HG03139 (cell line): Measurements from ENCODE around the gene CDKL1.

ENCODE experiments used
- ATAC-seq: cut with Tn5 transposase; IDR thresholded peaks from one replicate; pipeline ENCODE4 v1.9.1; 2021; ENCODE audit not compliant: unreplicated experiment

The CDKL1 gene

DNA sequence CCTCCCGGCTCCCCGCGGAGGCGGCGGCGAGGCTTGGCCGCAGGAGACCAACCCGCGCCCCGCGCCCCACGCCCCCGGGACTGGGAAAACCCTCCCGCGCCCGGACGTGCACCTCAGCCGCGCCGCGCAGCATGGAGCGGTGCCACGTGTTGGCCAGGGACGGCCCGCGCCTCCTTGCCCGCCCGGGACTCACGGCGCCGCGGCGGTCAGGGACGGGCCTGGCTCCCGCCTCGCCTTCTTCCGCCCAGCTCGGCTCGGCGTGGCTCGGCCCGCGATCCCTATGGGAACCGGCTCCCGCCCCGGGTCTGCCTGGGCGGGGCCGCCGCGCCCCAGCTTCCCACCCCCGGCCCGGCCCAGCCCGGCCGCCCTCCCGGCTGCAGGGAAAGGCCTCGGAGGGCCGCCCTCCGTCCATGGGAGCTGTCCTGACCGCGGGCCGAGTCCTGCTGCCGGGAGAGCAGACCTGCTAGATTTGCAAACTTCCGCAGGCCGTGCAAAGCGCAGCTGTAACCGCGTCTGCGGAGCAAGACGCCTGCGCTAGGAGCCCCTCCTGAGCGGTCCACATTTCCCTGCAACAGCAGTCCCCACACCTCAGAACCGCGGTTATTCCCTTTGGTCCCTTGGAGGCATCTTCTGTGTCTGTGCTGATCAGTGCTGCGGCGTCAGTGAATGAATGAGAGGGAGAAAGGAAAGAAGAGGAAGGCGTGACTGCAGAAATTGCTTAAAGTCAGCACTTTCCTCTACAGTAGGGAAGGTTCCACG, at the start of gene CDKL1:
CDKL1 (minus strand) TSS at position 251 of the 759 bp plus-strand sequence. CDS start 1,013 bp downstream, outside the sequence.
- ATAC-seq, result no peak

DNA sequence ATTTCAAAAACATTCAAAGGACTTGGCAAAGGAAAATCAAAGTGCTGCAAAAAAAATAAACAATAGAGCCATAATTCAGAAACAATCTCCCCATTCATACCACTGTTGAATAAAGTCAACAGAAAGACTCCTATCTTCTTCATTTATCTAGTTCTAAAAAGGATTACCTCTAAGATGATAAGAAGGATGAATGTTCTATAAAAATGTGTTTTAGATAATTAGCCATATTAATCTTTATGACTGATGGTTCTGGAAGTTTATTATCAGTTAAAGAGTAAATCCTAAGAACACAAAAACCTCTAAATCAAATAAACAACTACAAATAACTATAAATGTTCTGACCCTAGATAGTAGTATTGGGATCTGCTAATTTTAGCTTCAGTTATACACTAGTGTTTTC, 37.8 kb upstream of the CDKL1 start:
- no peak for ATAC-seq

DNA sequence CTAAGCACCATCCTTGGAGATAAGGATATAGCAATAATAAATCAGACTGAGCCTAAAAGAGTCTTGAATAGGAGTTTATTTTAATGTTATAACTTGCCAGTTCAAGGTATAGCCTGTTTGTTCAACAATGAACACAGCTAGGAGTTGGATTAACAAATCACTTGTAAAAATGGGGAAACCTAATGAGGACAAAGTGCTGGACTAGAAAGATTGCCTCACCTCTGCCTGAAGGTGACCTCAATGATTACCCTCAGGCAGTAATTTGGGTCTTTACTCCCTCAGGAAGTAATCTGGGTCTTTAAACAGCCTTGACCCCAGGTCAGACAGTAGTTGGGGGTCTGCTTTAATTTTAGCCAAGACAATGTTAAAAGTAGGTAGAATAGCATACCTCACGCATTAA, 35.5 kb upstream of the CDKL1 start:
- ATAC-seq, result no peak

DNA sequence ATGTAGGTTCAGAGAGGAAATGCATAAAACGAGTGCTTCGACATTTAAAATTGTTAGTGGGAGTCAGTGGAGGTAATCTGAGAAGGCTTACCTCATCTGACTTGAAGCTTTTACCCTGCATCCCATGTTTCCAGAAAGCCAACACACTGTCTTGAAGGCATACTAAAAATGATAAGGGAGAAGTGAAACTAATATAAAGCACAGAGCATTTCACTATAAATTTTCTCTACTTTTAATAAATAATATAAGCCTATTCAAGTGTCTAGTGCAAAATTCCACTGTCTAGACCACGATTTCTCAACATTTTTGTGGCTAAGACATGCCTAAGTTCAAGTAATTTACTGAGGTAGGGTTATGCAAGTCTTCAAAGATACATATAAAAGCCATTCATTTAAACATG, 29.1 kb upstream of the CDKL1 start:
- ATAC-seq, result no peak

DNA sequence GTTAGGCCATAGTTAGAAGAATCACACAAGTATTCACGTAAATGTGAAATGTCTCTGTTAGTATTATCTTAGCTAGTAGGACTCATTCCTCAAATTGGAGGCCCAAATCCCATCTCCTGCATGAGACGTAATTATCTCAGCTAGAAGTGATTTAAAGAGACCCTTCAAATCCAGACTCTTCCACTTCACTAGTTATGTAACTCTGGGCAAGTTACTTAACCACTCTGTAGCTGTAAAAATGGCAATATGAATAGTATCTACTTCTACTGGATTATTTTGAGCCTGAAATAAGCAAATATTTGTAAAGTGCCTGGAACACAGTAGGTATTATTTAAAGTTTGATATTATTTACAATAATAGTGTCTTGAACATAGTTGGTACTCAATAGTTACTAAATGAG, 28.4 kb upstream of the CDKL1 start:
- no peak for ATAC-seq

DNA sequence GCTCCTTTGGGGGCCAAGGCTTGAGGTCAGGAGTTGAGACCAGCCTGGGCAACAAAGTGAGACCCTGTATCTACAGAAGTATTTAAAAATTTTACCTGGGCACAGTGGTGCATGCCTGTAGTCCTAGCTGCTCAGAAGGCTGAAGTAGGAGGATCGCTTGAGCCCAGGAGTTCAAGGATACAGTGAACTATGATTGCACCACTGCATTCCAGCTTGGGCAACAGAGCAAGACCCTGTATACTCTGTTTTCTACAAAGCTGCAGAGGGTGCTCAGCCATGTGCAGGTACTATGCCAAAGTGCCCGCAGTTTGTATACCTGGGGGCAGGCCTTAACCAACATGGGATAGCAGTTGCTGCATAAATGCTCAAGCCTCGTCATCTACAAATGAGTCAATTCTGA, 26.8 kb upstream of the CDKL1 start:
- ATAC-seq, result no peak

DNA sequence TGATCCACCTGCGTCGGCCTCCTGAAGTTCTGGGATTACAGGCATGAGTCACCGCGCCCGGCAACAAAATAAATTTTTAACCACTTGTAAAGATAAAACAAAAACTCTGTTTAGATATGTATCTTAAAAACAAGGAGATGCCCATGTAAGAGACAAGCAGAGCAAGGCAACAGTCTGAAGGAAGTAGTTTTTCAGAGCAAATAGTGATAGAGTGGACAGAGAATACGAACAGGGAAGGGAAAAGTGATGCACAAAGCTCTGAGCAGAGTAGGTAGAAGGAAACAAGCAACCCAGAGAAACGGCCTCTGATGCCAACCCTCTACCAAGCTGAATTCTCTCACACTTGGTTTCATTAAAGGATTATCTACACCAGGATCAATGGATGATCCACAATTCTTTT, 24.8 kb upstream of the CDKL1 start:
- ATAC-seq, result no peak

DNA sequence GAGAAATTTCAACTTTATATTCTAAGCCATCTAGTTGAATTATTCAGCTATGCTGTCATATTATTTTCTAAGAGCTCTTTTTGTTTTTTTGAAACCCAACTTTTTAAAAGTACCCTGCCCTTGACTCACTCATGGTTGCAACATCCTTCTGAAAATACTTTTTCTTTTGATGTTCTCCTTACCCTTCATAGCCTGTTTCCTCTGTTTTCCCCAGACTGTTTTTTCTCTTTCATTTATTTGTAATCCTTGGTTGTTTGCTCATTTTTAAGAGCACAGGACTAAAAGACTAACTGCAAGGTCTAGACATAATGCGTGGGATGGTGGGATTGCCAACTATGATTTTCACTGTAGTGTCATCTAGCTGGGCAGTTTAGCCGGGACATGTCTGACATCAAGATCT, 21.2 kb upstream of the CDKL1 start:
- no peak for ATAC-seq

DNA sequence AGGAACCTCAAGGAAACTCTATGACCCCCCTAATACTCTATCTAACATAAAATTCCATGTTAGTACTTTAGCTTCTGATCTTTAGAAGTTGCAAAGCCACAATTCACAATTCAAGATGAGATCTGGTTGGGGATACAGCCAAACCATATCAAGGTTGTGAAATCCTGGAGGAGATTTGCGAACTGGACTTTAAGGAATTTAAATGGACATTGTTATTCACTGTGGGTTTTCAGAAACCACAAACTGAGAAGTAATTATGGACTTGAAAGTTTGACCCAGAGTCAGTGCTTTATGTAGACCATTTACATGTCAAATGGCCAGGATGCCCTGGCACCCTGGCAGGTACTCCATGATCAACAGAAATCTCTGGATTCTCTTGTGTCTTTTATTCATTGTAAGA, 14.2 kb upstream of the CDKL1 start:
- ATAC-seq, result no peak

DNA sequence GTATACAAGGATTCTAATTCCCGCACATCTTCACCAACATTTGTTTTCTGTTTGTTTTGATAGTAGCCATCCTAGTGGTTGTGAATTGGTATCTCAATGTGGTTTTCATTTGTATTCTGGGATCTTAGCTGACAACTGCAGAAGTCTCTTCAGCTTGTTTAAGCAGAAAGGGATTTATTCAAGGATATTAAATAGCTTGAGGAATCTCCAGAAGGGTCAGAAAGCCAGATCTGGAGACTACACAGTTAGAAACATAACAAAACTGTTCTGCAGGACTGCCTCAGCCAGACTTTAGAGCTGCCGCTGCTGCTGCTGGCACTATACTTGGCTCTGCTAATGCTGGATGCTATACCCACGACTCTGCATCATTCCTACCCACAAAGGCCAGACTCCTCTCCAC, 13.4 kb upstream of the CDKL1 start:
- ATAC-seq, result no peak

DNA sequence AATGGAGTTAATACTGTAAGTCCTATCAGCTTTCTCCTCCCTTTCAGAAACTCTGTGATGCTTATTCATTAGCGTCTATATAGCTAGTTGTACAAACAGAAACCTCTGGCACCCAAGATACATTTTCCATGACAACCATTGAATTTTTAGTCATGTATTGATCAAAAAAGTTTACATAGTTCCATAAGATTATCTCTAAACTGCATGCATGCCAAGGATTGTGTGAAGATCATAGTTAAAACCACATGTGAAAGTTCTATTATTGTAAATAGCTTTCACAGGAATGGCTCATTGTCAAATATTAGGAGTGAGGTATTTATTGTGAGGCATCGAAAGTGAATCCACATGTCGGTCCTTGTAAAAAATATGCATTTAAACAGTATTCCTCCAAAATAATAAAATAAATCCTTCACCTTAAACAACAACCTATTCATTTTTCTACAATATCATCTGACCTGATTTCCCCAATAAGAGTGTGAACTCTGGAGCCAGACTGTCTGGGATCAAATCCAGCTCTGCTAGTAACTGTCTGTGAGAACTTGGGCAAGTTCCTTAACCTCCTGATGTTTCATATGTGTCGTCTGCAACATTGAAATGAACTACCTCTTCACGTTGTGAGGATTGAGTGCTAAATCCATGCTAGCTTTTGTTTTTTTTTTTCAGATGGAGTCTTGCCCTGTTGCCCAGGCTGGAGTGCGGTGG, 10.6 kb upstream of the CDKL1 start:
- no peak for ATAC-seq

DNA sequence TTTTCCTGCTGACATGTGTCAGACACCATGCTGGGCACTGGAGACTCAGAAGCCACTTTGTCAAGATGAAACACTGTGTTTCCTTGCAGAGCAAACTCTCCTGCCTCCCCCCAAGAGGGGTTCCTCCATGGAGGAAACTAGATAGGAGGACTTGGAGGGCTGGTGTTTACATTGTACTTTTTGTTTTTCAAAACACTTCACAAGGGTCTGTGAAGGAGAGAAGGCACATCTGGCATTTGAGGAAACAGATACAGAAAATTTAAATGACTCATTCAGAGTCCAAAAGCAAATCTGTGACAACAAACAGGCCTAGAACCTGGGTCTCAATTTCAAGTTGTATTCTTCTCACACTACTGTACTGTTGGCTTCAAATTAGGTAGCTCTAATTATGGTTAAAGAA, 6.7 kb upstream of the CDKL1 start:
- ATAC-seq, result no peak

DNA sequence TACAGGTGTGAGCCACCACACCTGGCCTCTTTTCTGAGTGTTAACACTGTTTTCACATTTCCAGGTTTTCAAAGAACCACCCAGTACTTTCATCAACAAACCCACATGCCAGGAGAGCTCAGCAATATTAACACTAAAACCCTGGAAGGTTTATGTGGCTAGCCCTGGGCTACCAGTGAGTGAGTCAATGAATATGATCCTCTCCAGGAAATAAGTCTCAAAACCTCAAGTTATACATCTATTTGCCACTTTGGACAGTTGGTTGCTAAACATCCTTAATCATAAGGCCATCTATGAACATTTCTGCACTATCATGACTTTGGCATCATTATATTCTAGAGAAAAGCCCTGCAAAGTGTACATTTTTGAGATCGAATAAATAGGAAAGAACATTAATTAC, 6.3 kb upstream of the CDKL1 start:
- ATAC-seq, result no peak

DNA sequence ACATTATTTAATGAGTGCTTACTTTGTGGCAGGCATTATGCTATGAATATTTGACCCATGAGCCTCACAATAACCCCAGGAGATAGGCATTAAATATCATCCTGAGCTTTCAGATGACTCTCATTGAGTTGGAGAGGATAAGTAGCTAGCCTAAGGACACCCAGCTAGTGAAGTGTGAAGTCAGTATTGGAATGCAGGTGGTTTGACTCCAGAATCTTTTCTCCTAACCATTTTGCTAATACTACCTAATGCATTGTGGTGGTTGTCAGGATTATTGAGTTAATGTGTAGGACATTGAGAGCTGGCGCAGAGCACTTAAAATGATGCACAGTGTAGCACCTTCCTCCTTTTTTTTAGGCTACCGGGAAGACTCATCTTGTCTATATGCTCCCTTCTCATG, 3.8 kb upstream of the CDKL1 start:
- no peak for ATAC-seq

DNA sequence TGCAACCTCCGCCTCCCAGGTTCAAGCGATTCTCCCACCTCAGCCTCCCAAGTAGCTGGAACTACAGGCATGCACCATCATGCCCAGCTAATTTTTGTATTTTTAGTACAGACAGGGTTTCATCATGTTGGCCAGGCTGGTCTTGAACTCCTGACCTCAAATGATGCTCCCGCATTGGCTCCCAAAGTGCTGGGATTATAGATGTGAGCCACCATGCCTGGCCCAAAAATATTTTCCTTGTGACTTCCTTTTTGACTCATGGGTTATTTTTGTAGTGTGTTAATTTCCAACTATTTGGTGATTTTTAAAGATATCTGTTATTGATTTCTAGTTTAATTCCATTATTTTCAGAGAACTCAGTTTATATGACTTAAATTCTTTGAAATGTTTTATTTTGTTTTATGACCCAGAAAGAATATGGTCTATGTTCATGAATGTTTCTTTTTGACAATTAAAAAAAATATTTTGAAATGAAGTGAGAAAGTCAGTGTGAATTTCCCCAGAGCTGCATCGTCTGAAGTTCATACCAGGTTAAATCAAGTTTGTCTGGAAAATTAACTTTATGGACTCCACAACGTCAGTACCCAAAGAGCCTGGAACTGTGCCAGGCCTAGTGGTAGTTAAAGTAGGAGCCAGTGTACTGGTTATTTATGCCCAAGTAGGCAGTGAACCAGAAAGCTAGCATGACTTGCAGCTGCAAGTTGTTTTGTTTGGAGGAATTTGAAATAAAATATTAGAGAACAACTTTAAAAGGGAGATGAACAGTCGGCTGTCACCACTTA, 2.8 kb upstream of the CDKL1 start:
- ATAC-seq, result no peak

DNA sequence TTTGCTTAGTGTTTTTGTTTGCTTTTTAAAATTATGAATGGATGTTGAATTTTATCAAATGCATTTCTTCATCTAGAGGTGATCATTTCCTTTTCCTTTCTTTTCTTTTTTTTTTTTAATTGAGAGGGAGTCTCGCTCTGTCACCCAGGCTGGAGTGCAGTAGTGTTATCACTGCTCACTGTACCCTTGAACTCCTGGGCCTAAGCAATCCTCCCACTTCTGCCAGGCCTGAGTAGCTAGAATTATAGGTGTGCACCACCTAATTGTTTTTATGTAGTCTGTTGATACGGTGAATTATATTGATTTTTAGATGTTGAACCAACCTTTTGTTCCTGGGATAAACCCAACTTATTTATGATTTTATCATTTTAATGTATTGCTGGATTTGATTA, 1.5 kb upstream of the CDKL1 start:
- no peak for ATAC-seq

DNA sequence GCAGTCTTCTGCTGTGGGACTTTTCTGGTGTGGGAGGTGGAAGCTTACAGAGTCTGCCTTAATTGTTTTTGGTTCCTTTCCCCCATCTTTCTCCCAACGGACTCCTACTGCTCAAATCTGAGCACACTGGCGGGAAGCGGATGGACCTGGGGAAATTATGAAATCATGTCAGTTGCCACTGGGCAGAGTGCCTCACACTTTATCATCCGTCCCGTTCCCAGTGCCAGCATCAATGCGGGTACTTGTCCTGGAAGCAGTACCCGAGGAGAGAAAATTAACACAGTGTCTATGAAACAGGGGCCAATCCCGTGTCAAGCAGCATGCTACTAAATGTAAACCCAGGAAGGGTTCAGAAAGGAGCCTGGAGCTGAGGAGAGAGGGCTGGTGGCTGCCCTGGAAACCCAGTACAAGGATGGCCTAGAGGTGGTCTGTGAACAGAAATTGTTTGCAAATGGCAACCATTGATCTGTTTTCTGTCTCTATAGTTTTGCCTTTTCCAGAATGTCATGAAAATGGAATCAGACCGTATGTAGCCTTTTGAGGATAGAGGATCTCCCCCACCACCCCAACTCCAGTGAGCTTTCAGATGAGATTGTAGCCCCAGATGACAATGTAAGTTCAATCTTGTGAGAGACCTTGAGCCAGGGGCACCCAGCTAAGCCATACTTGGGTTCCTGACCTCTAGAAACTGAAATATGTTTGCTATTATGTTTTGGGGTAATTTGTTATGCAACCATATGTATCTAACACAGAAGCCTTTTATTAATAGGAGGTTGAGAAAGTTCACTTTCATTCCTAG, 908 bp upstream of the CDKL1 start:
- ATAC-seq, result no peak

DNA sequence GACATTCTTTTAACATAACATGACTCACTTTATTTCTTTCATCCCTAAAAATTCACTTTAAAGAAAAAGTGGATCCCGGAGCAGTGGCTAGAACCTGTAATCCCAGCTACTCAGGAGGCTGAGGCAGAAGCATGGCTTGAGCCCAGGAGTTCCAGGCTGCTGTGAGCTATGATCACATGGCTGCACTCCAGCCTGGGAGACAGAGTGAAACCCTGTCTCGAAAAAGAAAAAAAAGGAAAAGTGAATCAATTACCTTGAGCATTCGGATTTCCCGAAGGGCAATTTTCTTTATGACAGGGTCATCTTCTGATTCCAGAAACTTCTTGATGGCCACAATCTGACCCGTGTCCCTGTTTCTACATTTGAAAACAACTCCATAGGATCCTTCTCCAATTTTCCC, 1.2 kb downstream of the CDKL1 start:
- ATAC-seq, result no peak

DNA sequence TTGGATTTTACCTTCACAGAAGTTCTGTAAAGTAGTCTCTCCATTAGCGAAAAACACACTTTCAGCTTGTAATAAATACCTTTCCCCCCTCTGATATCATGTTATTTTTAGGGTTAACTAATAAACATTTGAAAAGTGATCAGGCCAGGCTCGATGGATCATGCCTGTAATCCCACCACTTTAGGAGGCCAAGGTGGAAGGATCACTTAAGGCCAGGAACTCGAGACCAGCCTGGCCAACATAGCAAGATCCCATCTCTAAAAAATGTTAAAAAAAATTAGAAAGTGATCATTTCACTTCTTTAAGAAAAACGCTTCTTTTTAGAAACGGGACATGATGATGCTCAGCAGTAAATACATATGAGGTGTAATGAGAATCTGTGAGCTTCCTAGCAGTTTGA, 2.0 kb downstream of the CDKL1 start:
- ATAC-seq, result no peak

DNA sequence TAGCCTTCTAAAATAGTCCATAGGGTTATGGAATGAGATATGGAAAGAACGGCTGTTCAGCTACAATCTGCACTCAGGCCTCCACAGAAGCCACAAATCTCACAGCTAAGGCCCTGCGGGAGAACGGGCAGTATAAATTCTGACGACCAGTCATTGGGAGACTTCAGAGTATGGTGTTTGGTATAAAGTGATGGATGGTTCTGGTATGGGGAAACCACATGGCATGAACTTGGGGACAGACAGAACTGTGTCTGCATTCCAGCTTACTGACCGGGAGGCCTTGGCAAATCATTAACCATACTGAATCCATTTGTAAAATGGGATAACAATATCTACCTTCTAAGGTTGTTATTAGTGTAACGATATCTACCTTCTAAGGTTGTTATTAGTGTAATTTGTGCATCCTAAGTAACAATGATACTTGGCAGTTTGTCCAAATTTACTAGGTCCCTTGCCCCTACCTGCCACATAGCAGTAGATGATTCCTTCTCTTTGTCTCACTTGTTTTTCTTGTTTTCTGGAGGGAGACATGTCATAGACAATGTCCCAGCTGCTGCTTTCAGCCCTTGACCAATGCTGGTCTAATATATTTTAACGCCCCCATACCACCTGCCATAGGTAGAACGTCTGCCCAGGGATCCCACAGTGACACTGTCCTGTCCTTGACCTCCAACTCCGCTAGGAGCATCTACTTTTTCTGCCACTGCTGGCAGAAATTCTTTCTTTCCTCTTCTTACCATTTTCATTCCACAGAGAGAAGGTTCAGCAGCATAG, 6.8 kb downstream of the CDKL1 start:
- ATAC-seq, result no peak
